Stimulated activated CD4-positive, alpha-beta T cell treated with anti-CD3 and anti-CD28 coated beads, Interleukin-1b, Interleukin-23, amount 100 ng/mL, for 24 hours (primary cell): ENCODE data around the gene TTLL9.
"Not testable (repeated sequence)": the region's sequence is repeated elsewhere in the genome, so short reads cannot be mapped to it uniquely, and the experiment has no call there.

Experiments
- DNase-seq, 4 experiments: peaks; one replicate each; pipeline ENCODE4 v3.0.0-alpha.2; 2020; ENCODE audit warnings: low read depth in 4 of 4, low spot score in 1 of 4

Gene TTLL9

GRCh38 chr20:31917962-31918412 is 47.6 kb downstream of the TTLL9 start:
- DNase-seq = not testable (repeated sequence)

DNA sequence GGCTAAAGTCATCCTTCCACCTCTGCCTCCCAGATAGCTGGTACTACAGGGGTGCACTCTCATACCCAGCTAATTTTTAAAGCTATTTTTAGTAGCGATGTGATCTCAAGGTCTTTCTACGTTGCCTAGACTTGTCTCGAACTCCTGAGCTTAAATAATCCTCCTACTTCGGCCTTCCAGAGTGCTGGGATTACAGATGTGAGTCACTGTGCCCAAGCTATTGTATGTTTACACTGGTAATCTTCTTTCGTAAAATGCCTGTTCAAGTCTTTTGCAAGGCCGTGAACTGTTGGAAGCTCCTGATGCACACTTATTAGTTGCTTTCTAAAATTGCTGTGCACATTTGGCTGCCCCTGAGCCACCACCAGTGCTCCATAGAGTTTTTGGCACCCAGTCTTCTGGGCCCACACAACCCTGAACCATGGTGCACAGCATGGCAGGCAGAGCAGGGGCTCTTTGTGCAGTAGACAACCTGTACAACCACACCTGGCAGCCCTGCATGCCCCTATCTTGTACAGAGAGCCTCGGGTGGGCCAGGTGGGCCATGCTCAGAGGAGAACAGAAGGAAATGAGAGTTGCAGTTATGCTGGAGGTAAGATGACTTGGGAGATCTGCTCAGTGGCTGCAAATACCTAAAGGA is 48.2 kb downstream of the TTLL9 start:
- no peak for DNase-seq

- no peak for DNase-seq
Observed at GRCh38 chr20:31919410-31920155, 49.1 kb downstream of the TTLL9 start.

DNA sequence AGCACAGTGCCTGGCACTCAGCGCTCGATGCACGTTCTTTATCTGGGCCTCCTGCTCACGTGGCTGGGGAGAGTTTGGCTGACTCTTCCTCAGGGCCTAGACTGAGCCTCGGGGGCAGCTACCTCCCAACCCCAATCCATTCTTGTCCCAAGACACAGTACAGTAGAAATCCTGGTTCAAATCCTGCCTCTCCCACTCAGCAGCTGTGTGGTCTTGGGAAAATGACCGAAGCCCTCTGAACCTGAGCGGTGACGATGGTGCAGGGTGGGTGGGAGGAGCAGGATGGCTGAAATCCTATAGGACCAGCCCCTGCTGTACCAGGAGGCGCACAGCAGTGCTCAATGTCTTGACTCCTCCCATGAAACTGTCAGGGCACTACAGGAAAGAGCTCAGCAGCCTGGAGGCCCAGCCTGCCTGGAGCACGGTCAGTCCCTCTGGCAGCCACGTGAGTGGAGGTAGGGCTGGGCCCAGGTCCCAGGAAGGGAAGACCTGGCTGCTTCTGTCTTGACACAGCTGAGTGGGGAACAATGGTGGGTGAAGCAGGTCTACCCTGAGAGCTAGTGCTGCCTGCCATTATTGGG is 49.9 kb downstream of the TTLL9 start:
- DNase-seq = no peak

DNA sequence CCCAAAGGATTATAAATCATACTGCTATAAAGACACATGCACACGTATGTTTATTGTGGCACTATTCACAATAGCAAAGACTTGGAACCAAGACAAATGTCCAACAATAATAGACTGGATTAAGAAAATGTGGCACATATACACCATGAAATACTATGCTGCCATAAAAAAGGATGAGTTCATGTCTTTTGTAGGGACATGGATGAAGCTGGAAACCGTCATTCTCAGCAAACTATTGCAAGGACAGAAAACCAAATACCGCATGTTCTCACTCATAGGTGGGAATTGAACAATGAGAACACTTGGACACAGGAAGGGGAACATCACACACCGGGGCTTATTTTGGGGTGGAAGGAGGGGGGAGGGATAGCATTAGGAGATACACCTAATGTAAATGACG is 51.0 kb downstream of the TTLL9 start:
- DNase-seq = not testable (repeated sequence)

GRCh38 chr20:31922181-31922580 is 51.7 kb downstream of the TTLL9 start:
- no peak for DNase-seq

GRCh38 chr20:31922588-31922987 is 52.2 kb downstream of the TTLL9 start:
- no peak for DNase-seq

GRCh38 chr20:31923388-31924331 is 53.2 kb downstream of the TTLL9 start:
- DNase-seq = no peak

- no peak for DNase-seq
Observed at GRCh38 chr20:31924561-31924960, 54.1 kb downstream of the TTLL9 start.

DNA sequence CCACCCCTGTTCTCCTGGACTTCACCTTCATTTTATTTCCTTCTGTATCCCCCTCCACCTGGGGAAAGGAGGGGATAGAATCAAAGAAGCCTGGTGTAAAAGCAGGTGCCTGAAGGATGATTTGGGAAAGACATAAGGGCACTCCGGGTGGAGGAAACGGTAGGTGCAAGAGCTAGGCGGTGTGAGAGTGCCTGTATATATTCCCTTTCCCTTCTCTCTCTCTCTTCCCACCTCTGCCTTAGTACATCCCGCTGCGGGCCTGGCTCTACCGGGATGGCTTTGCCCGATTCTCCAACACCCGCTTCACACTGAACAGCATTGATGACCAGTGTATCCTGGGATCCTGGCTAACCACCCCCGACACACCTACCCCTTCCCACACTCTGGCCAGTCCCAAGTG is 55.2 kb downstream of the TTLL9 start:
- no peak for DNase-seq

DNA sequence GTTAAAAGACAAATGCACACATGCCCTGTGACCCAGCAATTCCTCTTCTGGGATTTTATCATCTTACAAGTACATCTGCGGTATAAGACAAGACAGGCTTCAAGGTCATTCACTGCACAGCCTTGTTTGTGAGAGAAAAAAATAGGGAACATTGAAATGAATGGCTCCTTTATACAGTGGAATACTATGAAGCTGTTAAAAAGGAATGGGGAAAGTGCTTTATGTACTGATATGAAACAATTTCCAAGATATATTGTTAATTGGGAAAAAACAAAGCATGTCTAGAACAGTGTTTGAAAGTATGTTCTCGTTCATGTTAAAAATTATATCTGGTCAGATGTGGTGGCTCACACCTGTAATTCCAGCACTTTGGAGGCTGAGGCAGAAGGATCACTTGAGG is 56.1 kb downstream of the TTLL9 start:
- DNase-seq = no peak

- DNase-seq = no peak
Observed at GRCh38 chr20:31927627-31928159, 57.3 kb downstream of the TTLL9 start.

- DNase-seq = not testable (repeated sequence)
Observed at GRCh38 chr20:31929631-31930030, 59.2 kb downstream of the TTLL9 start.

DNA sequence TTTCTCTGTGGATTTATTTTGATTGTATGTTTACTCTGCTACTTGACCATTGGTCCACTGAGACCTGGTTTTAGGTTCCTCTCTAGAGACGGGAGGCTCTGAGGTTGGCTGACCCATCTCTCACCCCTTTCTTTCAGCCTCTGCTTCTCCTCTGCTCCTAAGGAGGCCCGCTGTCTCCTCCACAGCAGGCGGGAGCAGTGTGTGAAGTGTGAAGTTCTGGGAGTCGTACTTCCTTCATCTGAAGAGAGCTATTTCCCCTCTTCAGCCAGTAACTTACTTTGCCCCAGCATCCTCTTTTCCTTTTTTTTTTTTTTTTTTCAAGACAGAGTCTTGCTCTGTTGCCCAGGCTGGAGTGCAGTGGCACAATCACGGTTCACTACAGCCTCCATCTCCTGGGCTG is 60.3 kb downstream of the TTLL9 start:
- no peak for DNase-seq

DNA sequence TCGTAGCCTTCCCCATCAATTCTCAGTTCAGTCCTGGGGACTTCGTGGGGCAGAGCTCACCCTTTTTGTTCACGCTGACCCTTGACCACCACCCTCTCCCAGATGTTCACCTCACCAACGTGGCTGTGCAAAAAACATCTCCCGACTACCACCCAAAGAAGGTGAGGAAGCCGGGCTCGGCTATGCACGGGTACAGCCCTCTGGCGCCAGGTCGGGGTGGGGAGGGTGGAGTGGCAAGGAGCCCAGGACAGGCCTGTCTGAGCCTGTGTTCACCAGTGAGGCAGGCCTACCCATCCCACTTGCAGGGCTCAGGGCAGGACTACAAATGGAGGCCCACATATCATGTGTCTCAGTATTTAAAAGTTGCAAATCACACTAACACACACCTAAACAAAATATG is 63.3 kb downstream of the TTLL9 start:
- DNase-seq = no peak

- DNase-seq = no peak
Observed at GRCh38 chr20:31934491-31934890, 64.1 kb downstream of the TTLL9 start.

GRCh38 chr20:31934968-31935764 is 64.7 kb downstream of the TTLL9 start:
- no peak for DNase-seq

DNA sequence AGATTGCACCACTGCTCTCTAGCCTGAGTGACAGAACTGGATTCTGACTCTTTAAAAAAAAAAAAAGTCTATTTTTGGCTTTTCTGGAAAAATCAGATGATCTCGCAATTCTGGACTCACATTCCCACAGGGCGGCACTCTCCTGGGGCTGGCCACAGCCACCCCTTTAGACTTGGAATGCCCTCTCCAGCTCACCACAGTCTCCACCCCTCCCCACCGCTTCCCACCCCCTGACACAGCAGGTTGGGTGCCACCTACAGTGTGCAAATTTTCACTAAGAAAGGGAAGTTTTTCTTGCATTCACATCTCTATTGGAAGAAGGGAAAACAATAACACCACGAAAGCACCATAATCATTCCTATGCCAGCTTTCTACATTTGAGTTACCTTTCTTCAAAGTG is 66.0 kb downstream of the TTLL9 start:
- no peak for DNase-seq

- DNase-seq = no peak
Observed at GRCh38 chr20:31937820-31938219, 67.4 kb downstream of the TTLL9 start.

DNA sequence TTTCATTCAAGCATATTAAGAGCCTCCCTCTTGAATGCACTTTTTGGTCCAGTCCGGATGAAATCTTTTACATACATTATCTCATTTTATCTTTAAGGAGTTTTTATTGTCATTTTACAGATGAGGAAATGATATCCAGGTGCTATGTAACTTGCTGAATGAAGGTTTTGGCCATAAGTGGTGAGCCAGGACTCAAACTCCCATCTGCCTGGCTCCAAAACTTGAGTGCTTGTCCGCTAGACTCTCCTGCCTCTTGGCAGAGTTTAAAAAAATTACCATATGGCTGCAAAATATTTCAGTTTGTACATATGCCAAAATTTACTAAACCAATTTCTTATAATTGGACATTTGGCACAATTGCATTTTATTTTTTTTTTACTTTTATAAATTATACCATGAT is 69.2 kb downstream of the TTLL9 start:
- DNase-seq = no peak
